ENCODE measurements around the gene ELAVL3. TPM values are rescaled to one million over a fixed set of nuclear protein-coding genes. Genes with fewer than 3 reads are reported as not detected.
"Not testable (repeated sequence)": the region's sequence is repeated elsewhere in the genome, so short reads cannot be mapped to it uniquely, and the experiment has no call there.

ELAVL3 gene
- total RNA-seq, 1 experiment from 2014 or later = not detected

DNA sequence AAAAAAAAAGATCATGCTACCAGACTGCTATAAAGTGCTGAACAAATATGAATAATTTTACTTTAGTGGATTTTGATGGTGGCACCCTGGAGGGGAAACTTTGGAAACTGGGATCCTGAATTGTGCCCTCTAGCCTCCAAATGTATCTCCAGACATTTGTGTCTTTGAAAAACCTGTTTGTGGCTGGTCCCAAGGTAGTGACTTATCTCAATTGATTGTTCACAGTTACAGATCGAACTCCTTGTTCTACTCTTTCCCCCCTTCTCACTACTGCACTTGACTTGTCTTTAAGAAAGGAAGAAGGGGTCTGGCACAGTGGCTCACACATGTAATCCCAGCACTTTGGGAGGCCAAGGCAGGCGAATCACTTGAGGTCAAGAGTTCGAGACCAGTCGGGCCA is 72.3 kb downstream of the ELAVL3 start:
- CTCF ChIA-PET = no interaction called here
- Histone ChIP-seq H3K4me3 (ENCODE audit: low read depth in 2 of 2, low read length in 2 of 2) (no peak overlapping the region), H3K36me3 (ENCODE audit: control insufficient read depth, insufficient read depth, low read length) (no peaks in the 10 kb centered on the region), H3K9me3 (ENCODE audit: control insufficient read depth, insufficient read depth, low read depth, low read length) (no peaks in the 10 kb centered on the region), H3K27ac (ENCODE audit: low read length) (no peak overlapping the region), H3K27me3 (ENCODE audit: control insufficient read depth, insufficient read depth, low read length) (no peaks in the 10 kb centered on the region), H3K4me1 (ENCODE audit: control insufficient read depth, insufficient read depth, low read length) (no peaks in the 10 kb centered on the region)
- BruUV-seq (replicated peaks) = no TSS peak
- ATAC-seq = no peak
- no peak for DNase-seq (ENCODE audit: low read depth, low spot score)
- TF ChIP-seq POLR2AphosphoS5 (IDR thresholded peaks at IDR 0.05; ENCODE audit: low read depth, low read length) = no peak
- TF ChIP-seq, protein P1, sequence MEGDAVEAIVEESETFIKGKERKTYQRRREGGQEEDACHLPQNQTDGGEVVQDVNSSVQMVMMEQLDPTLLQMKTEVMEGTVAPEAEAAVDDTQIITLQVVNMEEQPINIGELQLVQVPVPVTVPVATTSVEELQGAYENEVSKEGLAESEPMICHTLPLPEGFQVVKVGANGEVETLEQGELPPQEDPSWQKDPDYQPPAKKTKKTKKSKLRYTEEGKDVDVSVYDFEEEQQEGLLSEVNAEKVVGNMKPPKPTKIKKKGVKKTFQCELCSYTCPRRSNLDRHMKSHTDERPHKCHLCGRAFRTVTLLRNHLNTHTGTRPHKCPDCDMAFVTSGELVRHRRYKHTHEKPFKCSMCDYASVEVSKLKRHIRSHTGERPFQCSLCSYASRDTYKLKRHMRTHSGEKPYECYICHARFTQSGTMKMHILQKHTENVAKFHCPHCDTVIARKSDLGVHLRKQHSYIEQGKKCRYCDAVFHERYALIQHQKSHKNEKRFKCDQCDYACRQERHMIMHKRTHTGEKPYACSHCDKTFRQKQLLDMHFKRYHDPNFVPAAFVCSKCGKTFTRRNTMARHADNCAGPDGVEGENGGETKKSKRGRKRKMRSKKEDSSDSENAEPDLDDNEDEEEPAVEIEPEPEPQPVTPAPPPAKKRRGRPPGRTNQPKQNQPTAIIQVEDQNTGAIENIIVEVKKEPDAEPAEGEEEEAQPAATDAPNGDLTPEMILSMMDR (IDR thresholded peaks at IDR 0.05) = no peak
- TF ChIP-seq, protein P2, sequence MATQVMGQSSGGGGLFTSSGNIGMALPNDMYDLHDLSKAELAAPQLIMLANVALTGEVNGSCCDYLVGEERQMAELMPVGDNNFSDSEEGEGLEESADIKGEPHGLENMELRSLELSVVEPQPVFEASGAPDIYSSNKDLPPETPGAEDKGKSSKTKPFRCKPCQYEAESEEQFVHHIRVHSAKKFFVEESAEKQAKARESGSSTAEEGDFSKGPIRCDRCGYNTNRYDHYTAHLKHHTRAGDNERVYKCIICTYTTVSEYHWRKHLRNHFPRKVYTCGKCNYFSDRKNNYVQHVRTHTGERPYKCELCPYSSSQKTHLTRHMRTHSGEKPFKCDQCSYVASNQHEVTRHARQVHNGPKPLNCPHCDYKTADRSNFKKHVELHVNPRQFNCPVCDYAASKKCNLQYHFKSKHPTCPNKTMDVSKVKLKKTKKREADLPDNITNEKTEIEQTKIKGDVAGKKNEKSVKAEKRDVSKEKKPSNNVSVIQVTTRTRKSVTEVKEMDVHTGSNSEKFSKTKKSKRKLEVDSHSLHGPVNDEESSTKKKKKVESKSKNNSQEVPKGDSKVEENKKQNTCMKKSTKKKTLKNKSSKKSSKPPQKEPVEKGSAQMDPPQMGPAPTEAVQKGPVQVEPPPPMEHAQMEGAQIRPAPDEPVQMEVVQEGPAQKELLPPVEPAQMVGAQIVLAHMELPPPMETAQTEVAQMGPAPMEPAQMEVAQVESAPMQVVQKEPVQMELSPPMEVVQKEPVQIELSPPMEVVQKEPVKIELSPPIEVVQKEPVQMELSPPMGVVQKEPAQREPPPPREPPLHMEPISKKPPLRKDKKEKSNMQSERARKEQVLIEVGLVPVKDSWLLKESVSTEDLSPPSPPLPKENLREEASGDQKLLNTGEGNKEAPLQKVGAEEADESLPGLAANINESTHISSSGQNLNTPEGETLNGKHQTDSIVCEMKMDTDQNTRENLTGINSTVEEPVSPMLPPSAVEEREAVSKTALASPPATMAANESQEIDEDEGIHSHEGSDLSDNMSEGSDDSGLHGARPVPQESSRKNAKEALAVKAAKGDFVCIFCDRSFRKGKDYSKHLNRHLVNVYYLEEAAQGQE (IDR thresholded peaks at IDR 0.05; ENCODE audit: insufficient read depth in 1 of 2, low read depth in 2 of 2, low read length in 1 of 2) = no peak
- TF ChIP-seq SIN3A (IDR thresholded peaks at IDR 0.05; ENCODE audit: borderline replicate concordance, insufficient read depth, low read depth, low read length) = no peak
- no peak for TF ChIP-seq TCF7L2 (IDR thresholded peaks at IDR 0.05; ENCODE audit: low read depth, low read length)
- intact Hi-C loops (cut with micrococcal nuclease; ENCODE audit: unreplicated experiment) = no loop called here
- in situ Hi-C loops (cut with HindIII; ENCODE audit: low pct_unique_long_range_greater_than_20kb, low sequenced_read_pairs) = no loop called here
- POLR2A ChIA-PET = no interaction called here

DNA sequence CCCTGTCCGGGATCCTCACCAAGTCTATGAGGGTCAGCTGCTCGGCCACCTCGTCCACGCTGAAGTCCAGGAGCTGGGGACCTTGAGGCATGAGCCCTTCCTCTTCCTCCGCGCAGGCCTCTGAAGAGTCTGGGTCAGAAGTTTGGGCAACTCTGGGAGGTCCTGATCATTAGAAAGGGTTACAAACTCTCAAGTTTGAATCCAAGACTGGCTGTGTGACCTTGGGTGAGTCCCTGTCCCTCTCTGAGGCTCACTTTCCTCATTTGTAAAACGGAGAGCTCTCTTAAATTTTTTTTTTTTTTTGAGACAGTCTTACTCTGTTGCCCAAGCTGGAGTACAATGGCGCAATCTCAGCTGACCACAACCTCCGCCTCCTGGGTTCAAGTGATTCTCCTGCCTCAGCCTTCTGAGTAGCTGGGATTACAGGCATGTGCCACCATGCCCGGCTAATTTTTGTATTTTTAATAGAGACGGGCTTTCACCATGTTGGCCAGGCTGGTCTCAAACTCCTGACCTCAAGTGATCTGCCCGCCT is 74.1 kb downstream of the ELAVL3 start:
- H3K36me3 ChIP-seq (ENCODE audit: control insufficient read depth, insufficient read depth, low read length); BruUV-seq (replicated peaks); CTCF ChIA-PET; DNase-seq (ENCODE audit: low read depth, low spot score); H3K4me1 ChIP-seq (ENCODE audit: control insufficient read depth, insufficient read depth, low read length); H3K27ac ChIP-seq (ENCODE audit: low read length); POLR2A ChIA-PET; in situ Hi-C loops (cut with HindIII; ENCODE audit: low pct_unique_long_range_greater_than_20kb, low sequenced_read_pairs); H3K4me3 ChIP-seq (ENCODE audit: low read depth in 2 of 2, low read length in 2 of 2); H3K9me3 ChIP-seq (ENCODE audit: control insufficient read depth, insufficient read depth, low read depth, low read length); H3K27me3 ChIP-seq (ENCODE audit: control insufficient read depth, insufficient read depth, low read length); ATAC-seq; intact Hi-C loops (cut with micrococcal nuclease; ENCODE audit: unreplicated experiment): not testable (repeated sequence)

DNA sequence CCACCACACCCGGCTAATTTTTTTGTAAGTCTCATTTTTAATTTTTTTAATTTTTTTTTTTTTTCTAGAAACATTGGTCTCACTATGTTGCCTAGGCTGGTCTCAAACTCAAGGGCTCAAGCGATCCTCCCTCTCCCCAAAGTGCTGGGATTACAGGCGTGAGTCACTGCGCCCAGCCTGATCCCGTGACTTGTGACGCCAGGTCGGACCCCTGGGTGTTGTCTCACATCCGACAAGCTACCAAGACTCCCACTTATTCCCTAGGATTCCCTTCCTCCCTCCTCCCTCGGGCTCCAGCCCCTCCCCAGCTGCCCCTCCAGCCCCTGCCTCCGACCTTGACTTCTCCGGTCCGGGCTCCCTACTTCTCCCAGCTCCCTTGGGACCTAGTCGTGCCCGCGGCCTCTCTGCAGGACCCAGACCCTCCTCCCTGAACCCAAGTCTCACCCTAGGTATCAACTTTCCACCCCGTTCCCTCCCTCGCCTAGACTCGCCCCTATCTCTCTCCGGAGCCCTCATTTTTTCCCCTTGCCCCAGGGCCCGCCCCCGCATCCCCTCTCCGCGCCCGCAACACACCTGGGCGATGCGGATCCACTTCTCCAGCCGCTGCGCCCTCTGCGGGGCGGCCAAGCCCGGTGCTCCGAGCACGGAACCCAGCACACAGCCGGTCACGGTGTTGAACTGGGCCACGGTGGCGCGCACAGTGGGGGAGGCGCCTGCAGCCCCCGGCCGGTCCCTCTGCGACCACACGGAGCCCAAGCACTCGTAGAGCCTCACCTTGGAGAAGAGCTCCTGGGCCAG is 74.8 kb downstream of the ELAVL3 start:
- H3K27me3 ChIP-seq (ENCODE audit: control insufficient read depth, insufficient read depth, low read length) = no peaks in the 10 kb centered on the region
- H3K4me3 ChIP-seq (ENCODE audit: low read depth in 2 of 2, low read length in 2 of 2) = no peak overlapping the region
- TF ChIP-seq, protein P1 (IDR thresholded peaks at IDR 0.05) = no peak
- TF ChIP-seq, protein P2 (IDR thresholded peaks at IDR 0.05; ENCODE audit: insufficient read depth in 1 of 2, low read depth in 2 of 2, low read length in 1 of 2) = no peak
- TF ChIP-seq SIN3A (IDR thresholded peaks at IDR 0.05; ENCODE audit: borderline replicate concordance, insufficient read depth, low read depth, low read length) (no peak), POLR2AphosphoS5 (IDR thresholded peaks at IDR 0.05; ENCODE audit: low read depth, low read length) (no peak), TCF7L2 (IDR thresholded peaks at IDR 0.05; ENCODE audit: low read depth, low read length) (no peak)
- DNase-seq (ENCODE audit: low read depth, low spot score) (no peak), ATAC-seq (no peak)
- CTCF ChIA-PET = no interaction called here
- POLR2A ChIA-PET = interaction anchor here (0.7 kb wide), 1 partner anchor 29 kb away, joined by 4 read pairs; the partner anchor contains the start of gene ODAD3
- intact Hi-C loops (cut with micrococcal nuclease; ENCODE audit: unreplicated experiment) (no loop called here), in situ Hi-C loops (cut with HindIII; ENCODE audit: low pct_unique_long_range_greater_than_20kb, low sequenced_read_pairs) (no loop called here)
- no TSS peak for BruUV-seq (replicated peaks)
- H3K9me3 ChIP-seq (ENCODE audit: control insufficient read depth, insufficient read depth, low read depth, low read length) = no peaks in the 10 kb centered on the region
- H3K27ac ChIP-seq (ENCODE audit: low read length) = no peak overlapping the region
- H3K36me3 ChIP-seq (ENCODE audit: control insufficient read depth, insufficient read depth, low read length) = no peaks in the 10 kb centered on the region
- no peaks in the 10 kb centered on the region for H3K4me1 ChIP-seq (ENCODE audit: control insufficient read depth, insufficient read depth, low read length)
